K562 (cell line): ENCODE measurements around the gene GNG3. TPM values are rescaled to one million over a fixed set of nuclear protein-coding genes. Genes with fewer than 3 reads are reported as not detected.

Experiments
- ADNP ChIP-seq: fragments of 200-800 bp; sonication (Bioruptor generic); IDR thresholded peaks from 2 replicates; pipeline ENCODE4 v1.6.1; 2016; ENCODE audit warnings: missing genetic modification characterization, missing compliant biosample characterization
- BHLHE40 ChIP-seq: IDR thresholded peaks from 2 replicates; pipeline ENCODE4 v1.6.1; 2011; ENCODE audit warnings: low read length, improper control_type of control experiment
- CBX2 ChIP-seq: fragments of 200-600 bp; sonication (generic); IDR thresholded peaks from one replicate; pipeline ENCODE4 v1.6.1; 2012; ENCODE audit warnings: mild to moderate bottlenecking, low read length, inconsistent platforms; ENCODE audit not compliant: insufficient read depth, poor library complexity, severe bottlenecking
- EHMT2 ChIP-seq: fragments of 450-650 bp; IDR thresholded peaks from 2 replicates; pipeline ENCODE4 v1.6.1; 2018; ENCODE audit warnings: antibody characterized with exemption
- GTF2E2 ChIP-seq: fragments of 200-800 bp; sonication (Bioruptor generic); IDR thresholded peaks from 2 replicates; pipeline ENCODE4 v1.6.1; 2016; ENCODE audit warnings: missing genetic modification characterization, missing compliant biosample characterization
- HDGF ChIP-seq: fragments of 450-650 bp; IDR thresholded peaks from 2 replicates; pipeline ENCODE4 v1.6.1; 2016
- KAT7 ChIP-seq: sonication (generic); formaldehyde crosslinking; IDR thresholded peaks from 2 replicates; pipeline ENCODE4 v1.8.0; 2022; ENCODE audit warnings: missing genetic modification reagents, mild to moderate bottlenecking, borderline replicate concordance
- NEUROD1 ChIP-seq: fragments of 150-350 bp; IDR thresholded peaks from 2 replicates; pipeline ENCODE4 v1.6.1; 2014; ENCODE audit warnings: borderline replicate concordance, low read length, low read depth; ENCODE audit not compliant: partially characterized antibody
- NFATC3 ChIP-seq: fragments of 450-650 bp; IDR thresholded peaks from 2 replicates; pipeline ENCODE4 v1.6.1; 2017; ENCODE audit warnings: mild to moderate bottlenecking
- NFIC ChIP-seq: fragments of 450-650 bp; IDR thresholded peaks from 2 replicates; pipeline ENCODE4 v1.6.1; 2017; ENCODE audit warnings: mild to moderate bottlenecking, inconsistent platforms
- RBM39 ChIP-seq: fragments of 200-400 bp; formaldehyde crosslinking; optimal IDR thresholded peaks from 2 replicates; pipeline ENCODE3; 2018; ENCODE audit warnings: low read depth, low read length
- RFX7 ChIP-seq: fragments of 250-450 bp; sonication (Bioruptor Pico); IDR thresholded peaks from 2 replicates; pipeline ENCODE4 v1.5.1; 2021; ENCODE audit warnings: mild to moderate bottlenecking
- RHOXF2B ChIP-seq: fragments of 250-450 bp; sonication (Bioruptor Pico); conservative IDR thresholded peaks from 2 replicates; pipeline ENCODE4 v1.5.1; 2021
- SPI1 ChIP-seq: IDR thresholded peaks from 2 replicates; pipeline ENCODE4 v1.6.1; 2011; ENCODE audit warnings: low read depth, low read length, control low read depth, borderline replicate concordance
- ZNF174 ChIP-seq: fragments of 250-450 bp; sonication (Bioruptor Pico); IDR thresholded peaks from 2 replicates; pipeline ENCODE4 v1.4.0; 2020; ENCODE audit warnings: mild to moderate bottlenecking
- ZNF311 ChIP-seq: fragments of 250-450 bp; sonication (Bioruptor Pico); IDR thresholded peaks from 2 replicates; pipeline ENCODE4 v1.4.0; 2020; ENCODE audit warnings: mild to moderate bottlenecking, moderate library complexity
- ZNF431 ChIP-seq: sonication (generic); formaldehyde crosslinking; IDR thresholded peaks from 2 replicates; pipeline ENCODE4 v1.8.0; 2022; ENCODE audit warnings: mild to moderate bottlenecking, missing genetic modification reagents
- ZNF551 ChIP-seq: fragments of 250-450 bp; sonication (Bioruptor Pico); IDR thresholded peaks from 2 replicates; pipeline ENCODE4 v1.5.0; 2021; ENCODE audit warnings: mild to moderate bottlenecking, moderate library complexity
- ZNF589 ChIP-seq: fragments of 200-800 bp; sonication (Bioruptor generic); IDR thresholded peaks from 2 replicates; pipeline ENCODE4 v1.6.1; 2016; ENCODE audit warnings: low read depth, missing genetic modification characterization, missing compliant biosample characterization
- polyA plus RNA-seq, 8 experiments: library from polyadenylated mRNA; depleted of rRNA in 4 of 8; stranded (reverse) in 5 of 8; unstranded in 3 of 8; fragments of >200 nt; fragmentation: Nextera tagmentation in 2 of 8; fragmentation: Illumina TruSeq in 1 of 8; extraction: Ambion mirVana in 2 of 8; extraction: Trizol in 1 of 8; gene quantifications; 2 replicates each; pipeline versions ENCODE4 v1.2.1 to v1.2.3, GENCODE V29; 2011 to 2014; ENCODE audit warnings: inconsistent platforms in 1 of 8, missing spikeins in 1 of 8
- total RNA-seq, 7 experiments: library from RNA; depleted of rRNA in 6 of 7; stranded (reverse); fragments of >200 nt in 6 of 7; fragmentation: Illumina TruSeq in 2 of 7; extraction: Trizol in 2 of 7; gene quantifications; 2 replicates each; pipeline versions ENCODE4 v1.2.1 to v1.2.3, GENCODE V29; 2011 to 2021; ENCODE audit warnings: low replicate concordance in 1 of 7
- TF ChIP-seq, protein P1 (sequence below): sonication (generic); formaldehyde crosslinking; IDR thresholded peaks from 2 replicates; pipeline ENCODE4 v1.8.0; 2022; ENCODE audit warnings: mild to moderate bottlenecking, missing genetic modification reagents
- TF ChIP-seq, protein P2 (sequence below): fragments of 450-650 bp; IDR thresholded peaks from 2 replicates; pipeline ENCODE4 v1.6.1; 2016; ENCODE audit warnings: antibody characterized with exemption
- TF ChIP-seq, protein P3 (sequence below): sonication (generic); formaldehyde crosslinking; IDR thresholded peaks from 2 replicates; pipeline ENCODE4 v1.8.0; 2022; ENCODE audit warnings: mild to moderate bottlenecking, missing genetic modification reagents
- TF ChIP-seq, protein P4 (sequence below): fragments of 250-450 bp; sonication (Bioruptor Pico); IDR thresholded peaks from 2 replicates; pipeline ENCODE4 v1.8.0; 2022; ENCODE audit warnings: moderate library complexity, mild to moderate bottlenecking, inconsistent platforms

Gene GNG3
- total and polyA plus RNA-seq, 9 of the 15 experiments (the other 6 are each of a cell fraction or from before 2014, with no cell fraction given) = 0.07 TPM; not detected in 8

DNA sequence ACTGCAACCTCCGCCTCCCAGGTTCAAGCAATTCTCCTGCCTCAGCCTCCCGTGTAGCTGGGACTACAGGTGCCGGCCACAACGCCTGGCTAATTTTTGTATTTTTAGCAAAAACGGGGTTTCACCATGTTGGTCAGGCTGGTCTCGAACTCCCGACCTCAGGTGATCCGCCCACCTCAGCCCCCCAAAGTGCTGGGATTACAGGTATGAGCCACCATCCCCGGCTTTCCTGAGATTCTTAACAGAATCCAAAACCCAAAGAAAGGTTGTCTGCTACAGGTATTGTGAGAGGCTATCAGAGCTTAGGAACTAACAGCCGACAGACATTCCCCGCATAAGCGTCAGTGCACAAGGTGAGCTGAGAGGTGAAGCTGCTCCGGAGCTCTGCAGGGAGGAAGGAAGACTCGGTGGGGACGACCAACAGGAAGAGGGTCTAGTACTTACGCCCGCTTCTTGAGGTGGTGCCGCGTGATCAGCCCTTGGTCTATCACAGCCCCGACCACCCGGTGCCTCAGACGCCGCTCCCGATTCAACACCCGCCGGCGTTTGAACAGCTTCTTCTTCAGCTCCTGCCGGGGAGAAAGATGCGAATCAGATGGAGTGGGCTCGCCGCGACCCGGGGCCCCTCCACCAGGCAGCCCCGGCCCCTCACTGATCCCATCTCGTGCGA, 42.9 kb upstream of the GNG3 start (continued):
- no peak for TF ChIP-seq NFATC3
- 0 out of 2 replicates have a peak, but pooled peaks have one; percentile 25 for TF ChIP-seq SPI1
- TF ChIP-seq ZNF311 (CRISPR knock-in tag) = no peak
- TF ChIP-seq HDGF = 0 out of 2 replicates have a peak, but pooled peaks have one; percentile 46
- TF ChIP-seq ADNP (tag) = no peak
- peak; percentile 6; the same call in 1 of the 2 replicates for TF ChIP-seq KAT7 (CRISPR knock-in tag)
- no peak for TF ChIP-seq NEUROD1
- TF ChIP-seq RHOXF2B = no peak
- TF ChIP-seq ZNF431 = peak; percentile 36; the same call in 1 of the 2 replicates
- TF ChIP-seq CBX2 = no peak
- no peak for TF ChIP-seq NFIC
- no peak for TF ChIP-seq RFX7 (CRISPR knock-in tag)
- no peak for TF ChIP-seq ZNF174
- TF ChIP-seq, protein P1, sequence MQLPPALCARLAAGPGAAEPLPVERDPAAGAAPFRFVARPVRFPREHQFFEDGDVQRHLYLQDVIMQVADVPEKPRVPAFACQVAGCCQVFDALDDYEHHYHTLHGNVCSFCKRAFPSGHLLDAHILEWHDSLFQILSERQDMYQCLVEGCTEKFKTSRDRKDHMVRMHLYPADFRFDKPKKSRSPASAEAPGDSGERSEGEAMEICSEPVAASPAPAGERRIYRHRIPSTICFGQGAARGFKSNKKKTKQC (CRISPR knock-in tag) = no peak
- 0 out of 2 replicates have a peak, but pooled peaks have one; percentile 3 for TF ChIP-seq BHLHE40
- no peak for TF ChIP-seq GTF2E2
- TF ChIP-seq, protein P2, sequence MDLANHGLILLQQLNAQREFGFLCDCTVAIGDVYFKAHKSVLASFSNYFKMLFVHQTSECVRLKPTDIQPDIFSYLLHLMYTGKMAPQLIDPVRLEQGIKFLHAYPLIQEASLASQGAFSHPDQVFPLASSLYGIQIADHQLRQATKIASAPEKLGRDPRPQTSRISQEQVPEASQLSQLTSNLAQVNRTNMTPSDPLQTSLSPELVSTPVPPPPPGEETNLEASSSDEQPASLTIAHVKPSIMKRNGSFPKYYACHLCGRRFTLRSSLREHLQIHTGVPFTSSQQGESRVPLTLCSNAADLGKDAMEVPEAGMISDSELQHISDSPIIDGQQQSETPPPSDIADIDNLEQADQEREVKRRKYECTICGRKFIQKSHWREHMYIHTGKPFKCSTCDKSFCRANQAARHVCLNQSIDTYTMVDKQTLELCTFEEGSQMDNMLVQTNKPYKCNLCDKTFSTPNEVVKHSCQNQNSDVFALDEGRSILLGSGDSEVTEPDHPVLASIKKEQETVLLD = 0 out of 2 replicates have a peak, but pooled peaks have one; percentile 18
- TF ChIP-seq ZNF551 (CRISPR knock-in tag) = no peak
- TF ChIP-seq, protein P3, sequence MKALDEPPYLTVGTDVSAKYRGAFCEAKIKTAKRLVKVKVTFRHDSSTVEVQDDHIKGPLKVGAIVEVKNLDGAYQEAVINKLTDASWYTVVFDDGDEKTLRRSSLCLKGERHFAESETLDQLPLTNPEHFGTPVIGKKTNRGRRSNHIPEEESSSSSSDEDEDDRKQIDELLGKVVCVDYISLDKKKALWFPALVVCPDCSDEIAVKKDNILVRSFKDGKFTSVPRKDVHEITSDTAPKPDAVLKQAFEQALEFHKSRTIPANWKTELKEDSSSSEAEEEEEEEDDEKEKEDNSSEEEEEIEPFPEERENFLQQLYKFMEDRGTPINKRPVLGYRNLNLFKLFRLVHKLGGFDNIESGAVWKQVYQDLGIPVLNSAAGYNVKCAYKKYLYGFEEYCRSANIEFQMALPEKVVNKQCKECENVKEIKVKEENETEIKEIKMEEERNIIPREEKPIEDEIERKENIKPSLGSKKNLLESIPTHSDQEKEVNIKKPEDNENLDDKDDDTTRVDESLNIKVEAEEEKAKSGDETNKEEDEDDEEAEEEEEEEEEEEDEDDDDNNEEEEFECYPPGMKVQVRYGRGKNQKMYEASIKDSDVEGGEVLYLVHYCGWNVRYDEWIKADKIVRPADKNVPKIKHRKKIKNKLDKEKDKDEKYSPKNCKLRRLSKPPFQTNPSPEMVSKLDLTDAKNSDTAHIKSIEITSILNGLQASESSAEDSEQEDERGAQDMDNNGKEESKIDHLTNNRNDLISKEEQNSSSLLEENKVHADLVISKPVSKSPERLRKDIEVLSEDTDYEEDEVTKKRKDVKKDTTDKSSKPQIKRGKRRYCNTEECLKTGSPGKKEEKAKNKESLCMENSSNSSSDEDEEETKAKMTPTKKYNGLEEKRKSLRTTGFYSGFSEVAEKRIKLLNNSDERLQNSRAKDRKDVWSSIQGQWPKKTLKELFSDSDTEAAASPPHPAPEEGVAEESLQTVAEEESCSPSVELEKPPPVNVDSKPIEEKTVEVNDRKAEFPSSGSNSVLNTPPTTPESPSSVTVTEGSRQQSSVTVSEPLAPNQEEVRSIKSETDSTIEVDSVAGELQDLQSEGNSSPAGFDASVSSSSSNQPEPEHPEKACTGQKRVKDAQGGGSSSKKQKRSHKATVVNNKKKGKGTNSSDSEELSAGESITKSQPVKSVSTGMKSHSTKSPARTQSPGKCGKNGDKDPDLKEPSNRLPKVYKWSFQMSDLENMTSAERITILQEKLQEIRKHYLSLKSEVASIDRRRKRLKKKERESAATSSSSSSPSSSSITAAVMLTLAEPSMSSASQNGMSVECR (CRISPR knock-in tag) = no peak
- TF ChIP-seq RBM39 = no peak
- TF ChIP-seq, protein P4, sequence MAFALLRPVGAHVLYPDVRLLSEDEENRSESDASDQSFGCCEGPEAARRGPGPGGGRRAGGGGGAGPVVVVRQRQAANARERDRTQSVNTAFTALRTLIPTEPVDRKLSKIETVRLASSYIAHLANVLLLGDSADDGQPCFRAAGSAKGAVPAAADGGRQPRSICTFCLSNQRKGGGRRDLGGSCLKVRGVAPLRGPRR = no peak
- TF ChIP-seq ZNF589 = 0 out of 2 replicates have a peak, but pooled peaks have one; percentile 16
- TF ChIP-seq EHMT2 = no peak
